HAP-1 (cell line): ENCODE measurements around the gene MYO15B.

ENCODE experiments used
- DNase-seq, 2 experiments: peaks; one replicate each; pipeline ENCODE4 v3.0.0-alpha.2; 2016 to 2020; ENCODE audit warnings: low spot score in 2 of 2
- H3K27me3 ChIP-seq: fragments of 250-450 bp; sonication (Bioruptor Pico); 2 replicates; pipeline ENCODE4 v1.5.1; 2020; ENCODE audit warnings: low read depth, mild to moderate bottlenecking, moderate library complexity
- H3K36me3 ChIP-seq: fragments of 250-450 bp; sonication (Bioruptor Pico); replicated peaks from 2 replicates; pipeline ENCODE4 v1.5.1; 2020; ENCODE audit warnings: mild to moderate bottlenecking
- H3K4me1 ChIP-seq: fragments of 250-450 bp; sonication (Bioruptor Pico); 2 replicates; pipeline ENCODE4 v1.5.1; 2020; ENCODE audit warnings: mild to moderate bottlenecking
- H3K4me3 ChIP-seq: fragments of 250-450 bp; sonication (Bioruptor Pico); 2 replicates; pipeline ENCODE4 v1.5.1; 2020; ENCODE audit warnings: mild to moderate bottlenecking, moderate library complexity
- H3K9me3 ChIP-seq: fragments of 250-450 bp; sonication (Bioruptor Pico); 2 replicates; pipeline ENCODE4 v1.5.1; 2020; ENCODE audit warnings: mild to moderate bottlenecking, moderate library complexity
- in situ Hi-C: fragments of 300-500 bp; cut with MboI; formaldehyde crosslinking; loops from 3 replicates; pipeline ENCODE4 v1.14.3; 2020; ENCODE audit warnings: low sequenced_read_pairs, inconsistent platforms, mixed read lengths

MYO15B gene

GRCh38 chr17:75587675-75588595 lies at the start of gene MYO15B:
MYO15B (plus strand) TSS chr17:75587800; CDS start chr17:75588058, 258 bp downstream.
- Histone ChIP-seq H3K4me1 (peaks cover 4% of the 10 kb centered on the region), H3K4me3 (0 out of 2 replicates have a peak within 1 kb of the TSS, but pooled peaks have one; percentile 4), H3K36me3 (no peaks in the 10 kb centered on the region), H3K9me3 (no peaks in the 10 kb centered on the region), H3K27me3 (no peaks in the 10 kb centered on the region)
- in situ Hi-C loops, result no loop called here
- DNase-seq, result peak in 1 of 2 experiments; percentile 29

DNA sequence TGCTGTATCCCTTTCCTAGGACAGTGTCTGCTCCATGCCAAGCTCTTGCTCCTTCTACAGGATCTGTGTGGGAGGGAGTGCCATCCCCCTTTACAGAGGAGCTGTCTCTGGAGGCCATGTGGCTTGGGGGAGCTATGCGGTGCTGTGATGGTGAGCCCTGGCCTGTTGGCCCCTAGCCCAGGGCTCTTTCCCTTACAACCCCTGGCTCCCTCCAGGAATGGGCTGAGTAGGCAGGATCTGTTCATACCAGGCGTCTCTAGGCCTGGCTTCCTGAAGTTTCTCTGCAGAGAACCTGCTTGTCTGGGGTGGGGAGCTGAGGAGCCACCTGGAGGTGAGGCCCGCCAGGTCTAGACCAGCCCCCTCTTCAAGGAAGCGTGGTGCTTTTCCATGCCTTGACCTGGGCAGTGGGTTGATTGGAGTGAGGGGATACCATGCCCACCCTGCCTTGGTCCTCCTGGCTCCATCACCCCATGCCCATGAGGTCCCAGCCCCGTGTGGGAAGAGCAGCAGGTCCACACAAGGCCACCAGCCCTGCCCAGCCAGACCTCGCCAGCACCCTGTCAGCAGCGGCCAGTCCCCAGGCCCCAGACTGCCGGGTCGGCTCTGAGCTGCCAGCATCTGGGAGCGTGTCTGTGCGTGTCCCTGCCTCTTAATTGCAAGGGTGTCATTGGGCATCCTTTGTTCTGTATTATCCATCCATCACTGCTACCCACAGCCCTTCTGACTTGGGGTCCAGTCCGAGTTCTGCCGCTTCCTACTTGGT lies 47.5 kb upstream of the MYO15B start:
- no peak for DNase-seq
- Histone ChIP-seq H3K36me3 (no peaks in the 10 kb centered on the region), H3K4me3 (no peak overlapping the region), H3K9me3 (no peaks in the 10 kb centered on the region), H3K4me1 (peaks cover 4% of the 10 kb centered on the region; the same call in 1 of the 2 replicates), H3K27me3 (no peaks in the 10 kb centered on the region)
- in situ Hi-C loops, result no loop called here

DNA sequence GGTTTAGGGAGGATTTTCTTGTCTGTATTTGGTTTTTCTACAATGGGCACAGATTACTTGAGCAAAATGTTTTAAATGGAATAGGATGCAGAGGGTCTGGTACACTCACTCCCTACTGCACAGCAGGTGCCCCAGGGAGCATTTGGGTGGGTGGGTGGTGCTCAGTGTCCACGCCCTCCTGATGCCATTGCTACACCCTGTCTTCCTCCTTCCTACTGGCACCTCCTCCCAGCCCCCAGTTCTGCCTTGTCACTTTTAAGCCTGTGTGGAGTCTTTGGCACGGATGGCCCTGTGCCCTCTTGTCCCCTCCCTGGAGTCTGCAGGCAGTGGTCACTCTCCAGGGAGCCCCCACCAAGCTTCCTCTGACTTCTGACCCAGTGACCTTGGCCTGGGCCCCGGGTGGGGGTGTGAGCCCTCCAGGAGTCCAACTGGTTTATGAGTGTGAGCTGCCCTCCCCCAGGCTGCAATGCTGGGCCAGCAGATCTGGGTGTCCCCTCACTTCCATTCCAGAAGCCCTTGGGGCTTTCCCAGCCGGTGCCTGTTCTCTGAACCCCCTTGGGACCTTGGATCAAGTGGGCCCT lies 46.6 kb upstream of the MYO15B start:
- Histone ChIP-seq H3K4me3 (no peak overlapping the region), H3K36me3 (no peaks in the 10 kb centered on the region), H3K9me3 (no peaks in the 10 kb centered on the region), H3K4me1 (peaks cover 4% of the 10 kb centered on the region; the same call in 1 of the 2 replicates), H3K27me3 (no peaks in the 10 kb centered on the region)
- in situ Hi-C loops, result no loop called here
- no peak for DNase-seq

GRCh38 chr17:75542229-75542628 lies 45.4 kb upstream of the MYO15B start:
- H3K9me3 ChIP-seq, result no peaks in the 10 kb centered on the region
- no peaks in the 10 kb centered on the region for H3K27me3 ChIP-seq
- no peak for DNase-seq
- H3K36me3 ChIP-seq, result no peaks in the 10 kb centered on the region
- H3K4me1 ChIP-seq, result no peaks in the 10 kb centered on the region
- in situ Hi-C loops, result no loop called here
- H3K4me3 ChIP-seq, result no peak overlapping the region

DNA sequence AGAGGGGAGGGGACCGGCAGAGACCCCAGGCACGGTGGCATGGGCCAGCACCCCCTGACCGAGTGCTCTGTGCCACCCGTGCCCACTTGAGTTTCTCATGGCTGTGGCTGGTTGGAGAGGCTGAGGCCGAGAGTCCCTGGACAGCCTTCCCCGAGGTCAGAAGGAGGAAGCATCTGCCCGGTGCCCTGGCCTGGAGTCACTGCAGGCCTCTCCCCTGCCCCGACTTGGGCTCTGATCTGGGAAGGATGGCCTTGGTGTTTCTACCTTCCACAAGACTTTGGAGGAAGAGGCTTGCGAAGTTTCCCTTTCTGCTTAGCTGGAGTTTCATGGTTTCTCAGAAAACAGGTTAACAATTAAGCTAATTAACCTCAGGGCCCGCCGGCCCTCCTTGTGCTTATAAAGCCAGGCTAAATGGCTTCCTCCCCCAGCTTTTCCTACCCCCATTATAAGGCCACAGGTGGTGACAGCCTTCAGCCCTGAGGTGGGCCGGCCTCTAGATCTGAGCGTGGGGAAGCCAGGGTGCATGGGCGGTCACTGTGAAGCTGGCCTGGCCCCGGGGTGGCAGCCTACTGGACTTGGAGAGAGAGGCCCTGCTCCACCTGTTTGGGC lies 44.8 kb upstream of the MYO15B start:
- DNase-seq, result no peak
- in situ Hi-C loops, result no loop called here
- Histone ChIP-seq H3K27me3 (no peaks in the 10 kb centered on the region), H3K9me3 (no peaks in the 10 kb centered on the region), H3K36me3 (no peaks in the 10 kb centered on the region), H3K4me3 (no peak overlapping the region), H3K4me1 (no peaks in the 10 kb centered on the region)

- no peaks in the 10 kb centered on the region for H3K36me3 ChIP-seq
- no peaks in the 10 kb centered on the region for H3K27me3 ChIP-seq
- DNase-seq, result no peak
- H3K4me1 ChIP-seq, result no peaks in the 10 kb centered on the region
- no peak overlapping the region for H3K4me3 ChIP-seq
- no peaks in the 10 kb centered on the region for H3K9me3 ChIP-seq
- in situ Hi-C loops, result no loop called here
These were observed 43.4 kb upstream of the MYO15B start for GRCh38 chr17:75544250-75544649.

- Histone ChIP-seq H3K4me1 (no peaks in the 10 kb centered on the region), H3K36me3 (no peaks in the 10 kb centered on the region), H3K27me3 (no peaks in the 10 kb centered on the region), H3K9me3 (no peaks in the 10 kb centered on the region), H3K4me3 (no peak overlapping the region)
- in situ Hi-C loops, result no loop called here
- DNase-seq, result no peak
These were observed 41.4 kb upstream of the MYO15B start for GRCh38 chr17:75546181-75546580.

DNA sequence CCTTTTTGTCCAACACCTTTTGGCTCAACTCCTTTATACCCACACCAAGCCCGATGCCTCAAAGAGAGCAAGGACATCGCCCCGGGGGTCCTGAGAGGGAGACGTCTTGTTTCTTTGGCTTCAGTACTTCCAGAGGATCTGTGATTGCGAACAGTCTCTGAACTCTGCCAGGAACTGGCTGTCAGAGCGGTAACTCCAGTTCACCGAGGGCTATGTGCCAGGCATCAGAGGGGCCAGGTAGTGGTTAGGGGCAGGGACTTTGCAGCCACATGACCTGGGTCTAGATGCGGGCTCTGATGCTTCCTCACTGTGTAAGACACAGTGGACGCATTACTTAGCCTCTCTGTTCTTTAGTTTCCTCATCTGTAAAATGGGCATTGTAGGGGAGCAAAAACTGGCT lies 40.5 kb upstream of the MYO15B start:
- no peaks in the 10 kb centered on the region for H3K9me3 ChIP-seq
- no peak overlapping the region for H3K4me3 ChIP-seq
- DNase-seq, result no peak
- H3K27me3 ChIP-seq, result no peaks in the 10 kb centered on the region
- in situ Hi-C loops, result no loop called here
- no peaks in the 10 kb centered on the region for H3K36me3 ChIP-seq
- H3K4me1 ChIP-seq, result no peaks in the 10 kb centered on the region

GRCh38 chr17:75548813-75549212 lies 38.8 kb upstream of the MYO15B start:
- Histone ChIP-seq H3K4me3 (no peak overlapping the region), H3K9me3 (no peaks in the 10 kb centered on the region), H3K27me3 (no peaks in the 10 kb centered on the region), H3K36me3 (no peaks in the 10 kb centered on the region), H3K4me1 (no peaks in the 10 kb centered on the region)
- no peak for DNase-seq
- in situ Hi-C loops, result no loop called here

DNA sequence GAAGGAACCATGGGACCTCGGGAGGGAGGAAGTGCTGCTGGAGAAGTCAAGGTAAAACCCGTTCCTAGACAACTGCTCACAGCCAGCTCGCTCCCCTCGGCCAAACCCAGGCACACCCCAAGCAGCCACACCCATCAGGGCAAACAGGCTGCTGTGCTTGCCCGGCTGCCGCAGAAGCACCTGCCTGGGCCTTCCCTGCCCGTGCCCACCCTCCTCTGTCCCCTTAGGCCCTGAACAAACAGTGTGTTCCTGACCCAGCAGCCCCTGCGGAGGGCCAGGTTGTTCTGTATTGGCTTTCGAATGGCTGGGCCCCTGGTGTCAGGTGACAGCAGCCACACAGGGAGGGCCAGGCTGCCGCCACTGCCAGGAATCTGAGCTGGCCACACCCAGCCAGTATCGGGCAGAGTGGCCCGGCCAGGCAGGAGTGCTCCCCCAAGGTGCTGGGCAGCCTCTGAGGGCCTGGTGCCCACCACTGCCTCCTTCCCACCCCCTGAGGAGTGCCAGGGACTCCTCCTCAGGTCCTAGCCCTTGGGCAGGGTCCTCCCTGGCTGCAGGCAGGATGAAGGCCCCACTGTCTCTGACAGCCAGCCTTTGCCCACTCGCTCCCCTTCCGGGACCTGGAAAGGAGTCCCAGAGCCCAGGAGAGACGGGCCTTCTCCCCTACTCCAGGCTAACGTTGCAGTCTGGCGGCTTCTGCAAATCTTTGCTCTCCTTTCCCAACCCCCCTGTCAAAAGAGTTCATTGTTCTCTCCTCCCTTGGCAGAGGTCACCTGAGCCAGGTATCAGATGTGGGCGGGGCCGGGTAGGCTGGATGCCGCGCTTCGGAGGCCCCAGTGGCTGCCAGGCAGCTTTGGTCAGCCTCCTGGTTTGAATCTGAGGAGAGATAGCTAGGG lies 38.1 kb upstream of the MYO15B start:
- Histone ChIP-seq H3K9me3 (no peaks in the 10 kb centered on the region), H3K4me1 (no peaks in the 10 kb centered on the region), H3K36me3 (no peaks in the 10 kb centered on the region), H3K4me3 (no peak overlapping the region), H3K27me3 (no peaks in the 10 kb centered on the region)
- no peak for DNase-seq
- in situ Hi-C loops, result no loop called here

GRCh38 chr17:75550139-75550465 lies 37.5 kb upstream of the MYO15B start:
- no peaks in the 10 kb centered on the region for H3K36me3 ChIP-seq
- no peaks in the 10 kb centered on the region for H3K9me3 ChIP-seq
- no peak overlapping the region for H3K4me3 ChIP-seq
- H3K27me3 ChIP-seq, result no peaks in the 10 kb centered on the region
- DNase-seq, result no peak
- H3K4me1 ChIP-seq, result no peaks in the 10 kb centered on the region
- in situ Hi-C loops, result no loop called here

DNA sequence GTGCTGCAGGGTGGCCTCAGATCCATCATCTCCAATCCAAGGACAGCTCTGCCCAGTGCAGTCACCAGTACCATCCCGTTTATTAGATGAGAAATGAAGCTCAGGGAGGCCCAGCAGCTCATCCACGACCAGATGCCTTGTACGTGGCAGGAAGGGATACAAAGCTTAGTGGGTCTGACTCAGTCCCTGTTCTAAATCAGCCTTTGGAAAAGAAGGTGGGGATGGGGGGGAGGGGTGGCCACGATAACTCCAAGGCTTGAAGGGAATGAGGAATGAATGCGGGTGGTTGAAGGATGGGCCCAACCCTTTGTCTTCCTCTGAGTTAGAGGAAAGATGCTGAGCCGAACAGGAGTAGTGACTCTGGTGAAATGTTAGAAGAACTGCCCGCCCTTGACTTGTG lies 36.3 kb upstream of the MYO15B start:
- H3K4me1 ChIP-seq, result no peaks in the 10 kb centered on the region
- H3K36me3 ChIP-seq, result no peaks in the 10 kb centered on the region
- no peak overlapping the region for H3K4me3 ChIP-seq
- H3K9me3 ChIP-seq, result no peaks in the 10 kb centered on the region
- in situ Hi-C loops, result no loop called here
- no peak for DNase-seq
- no peaks in the 10 kb centered on the region for H3K27me3 ChIP-seq
